Skeletal muscle tissue (tissue), 4 donors: ENCODE results near the gene IP6K1. TPM values are rescaled to one million over a fixed set of nuclear protein-coding genes. Genes with fewer than 3 reads are reported as not detected.
"Not testable (repeated sequence)": the region's sequence is repeated elsewhere in the genome, so short reads cannot be mapped to it uniquely, and the experiment has no call there.

Experiments used
- H3K27ac ChIP-seq: one replicate; pipeline ENCODE4 v1.7.0; 2013; ENCODE audit warnings: mild to moderate bottlenecking, low read depth, low read length, inconsistent platforms
- H3K27me3 ChIP-seq, 3 donors: one replicate each; pipeline ENCODE4 v1.7.0; 2013; ENCODE audit warnings: low read length in 3 of 3; ENCODE audit not compliant: control insufficient read depth in 3 of 3, insufficient read depth in 3 of 3
- H3K36me3 ChIP-seq, 3 donors: one replicate each; pipeline ENCODE4 v1.7.0; 2013; ENCODE audit warnings: low read length in 3 of 3; ENCODE audit not compliant: control insufficient read depth in 3 of 3, insufficient read depth in 3 of 3
- H3K4me1 ChIP-seq, 3 donors: one replicate each; pipeline ENCODE4 v1.7.0; 2013; ENCODE audit warnings: low read length in 3 of 3, mild to moderate bottlenecking in 3 of 3; ENCODE audit not compliant: control insufficient read depth in 3 of 3, insufficient read depth in 3 of 3
- H3K4me3 ChIP-seq, 3 donors: one replicate each; pipeline ENCODE4 v1.7.0; 2013; ENCODE audit warnings: low read length in 3 of 3
- H3K9ac ChIP-seq, 3 donors: one replicate each; pipeline ENCODE4 v1.7.0; 2013; ENCODE audit warnings: low read length in 3 of 3, mild to moderate bottlenecking in 3 of 3, moderate library complexity in 2 of 3, low read depth in 1 of 3
- H3K9me3 ChIP-seq, 3 donors: one replicate each; pipeline ENCODE4 v1.7.0; 2013; ENCODE audit warnings: low read length in 3 of 3; ENCODE audit not compliant: control insufficient read depth in 3 of 3
- total RNA-seq: library from RNA; depleted of rRNA; stranded (reverse); fragments of >200 nt; gene quantifications from one replicate; pipeline ENCODE4 v1.2.3, GENCODE V29; 2014
- donor health status: Osteomylitis.

Gene IP6K1
- total RNA-seq, 1 donor from 2014 or later: 23.5 TPM

- peaks cover 50 to 77% (median 56%) of the 10 kb centered on the region in 3 donors for H3K4me1 ChIP-seq
- H3K9me3 ChIP-seq, H3K27me3 ChIP-seq: not testable (repeated sequence)
- peak overlapping the region in 2 of 3 donors; percentile 29 to 31 for H3K4me3 ChIP-seq
- H3K9ac ChIP-seq: peak overlapping the region; percentile 48 to 77 (median 71)
- peaks cover 21 to 27% (median 21%) of the 10 kb centered on the region in 3 donors for H3K36me3 ChIP-seq
- H3K27ac ChIP-seq: peak overlapping the region; percentile 94
Measured at GRCh38 chr3:49694409-49695070, 91.8 kb downstream of the IP6K1 start.

GRCh38 chr3:49691481-49691880 is 94.9 kb downstream of the IP6K1 start:
- Histone ChIP-seq H3K9ac (peak overlapping the region in 2 of 3 donors; percentile 48 to 62), H3K4me1 (peaks cover 45 to 70% (median 57%) of the 10 kb centered on the region in 3 donors), H3K4me3 (peak overlapping the region in 2 of 3 donors; percentile 9 to 41)
- not testable (repeated sequence) for H3K36me3 ChIP-seq, H3K9me3 ChIP-seq, H3K27ac ChIP-seq, H3K27me3 ChIP-seq

GRCh38 chr3:49690856-49691255 is 95.5 kb downstream of the IP6K1 start:
- not testable (repeated sequence) for H3K27me3 ChIP-seq, H3K9me3 ChIP-seq, H3K27ac ChIP-seq, H3K36me3 ChIP-seq
- peaks cover 43 to 65% (median 53%) of the 10 kb centered on the region in 3 donors for H3K4me1 ChIP-seq
- peak overlapping the region in 1 of 3 donors; percentile 97 for H3K9ac ChIP-seq
- peak overlapping the region in 2 of 3 donors; percentile 27 to 97 for H3K4me3 ChIP-seq

- not testable (repeated sequence) for H3K36me3 ChIP-seq, H3K9me3 ChIP-seq, H3K27me3 ChIP-seq
- Histone ChIP-seq H3K4me3 (peak overlapping the region; percentile 91 to 97 (median 93)), H3K4me1 (peaks cover 41 to 57% (median 47%) of the 10 kb centered on the region in 3 donors), H3K27ac (peak overlapping the region; percentile 85), H3K9ac (peak overlapping the region; percentile 88 to 97 (median 95))
Measured at GRCh38 chr3:49689908-49690624, 96.3 kb downstream of the IP6K1 start.

GRCh38 chr3:49689046-49689907 is 97.1 kb downstream of the IP6K1 start, which contains the start of the genes MST1 and RNF123:
MST1 (minus strand) TSS chr3:49689474; CDS start chr3:49688691, 783 bp downstream.
RNF123 (plus strand) TSS chr3:49689557; CDS start chr3:49691166, 1,609 bp downstream.
- H3K36me3 ChIP-seq: peaks cover 3 to 6% (median 4%) of the 10 kb centered on the region in 3 donors
- H3K4me1 ChIP-seq: peaks cover 36 to 50% (median 41%) of the 10 kb centered on the region in 3 donors
- peak within 1 kb of the TSS; percentile 85 for H3K27ac ChIP-seq

GRCh38 chr3:49688338-49689045 is 97.8 kb downstream of the IP6K1 start:
- H3K27ac ChIP-seq: peak overlapping the region; percentile 85
- H3K9me3 ChIP-seq, H3K27me3 ChIP-seq: not testable (repeated sequence)
- peak overlapping the region; percentile 91 to 97 (median 93) for H3K4me3 ChIP-seq
- peaks cover 30 to 46% (median 37%) of the 10 kb centered on the region in 3 donors for H3K4me1 ChIP-seq
- peak overlapping the region; percentile 88 to 97 (median 95) for H3K9ac ChIP-seq
- peaks cover 7 to 13% (median 10%) of the 10 kb centered on the region in 3 donors for H3K36me3 ChIP-seq

More at GRCh38 chr3:49689046-49689907, 97.1 kb downstream of the IP6K1 start, which contains the start of the genes MST1 and RNF123:
- peak within 1 kb of the TSS; percentile 91 to 97 (median 93) for H3K4me3 ChIP-seq
- H3K27me3 ChIP-seq: no peaks in the 10 kb centered on the region
- no peaks in the 10 kb centered on the region for H3K9me3 ChIP-seq
- H3K9ac ChIP-seq: peak within 1 kb of the TSS; percentile 88 to 97 (median 95)

GRCh38 chr3:49687424-49687795 is 98.9 kb downstream of the IP6K1 start:
- H3K9me3 ChIP-seq: not testable (repeated sequence)

GRCh38 chr3:49686769-49687423 is 99.4 kb downstream of the IP6K1 start:
- Histone ChIP-seq H3K4me3 (peak overlapping the region; percentile 35 to 38 (median 36)), H3K36me3 (peaks cover 23 to 29% (median 23%) of the 10 kb centered on the region in 3 donors), H3K9ac (peak overlapping the region in 1 of 3 donors; percentile 45), H3K4me1 (peaks cover 29 to 42% (median 36%) of the 10 kb centered on the region in 3 donors)
- H3K27me3 ChIP-seq, H3K27ac ChIP-seq, H3K9me3 ChIP-seq: not testable (repeated sequence)

More at GRCh38 chr3:49687424-49687795, 98.9 kb downstream of the IP6K1 start:
- not testable (repeated sequence) for H3K27ac ChIP-seq, H3K27me3 ChIP-seq, H3K4me3 ChIP-seq, H3K9ac ChIP-seq
- Histone ChIP-seq H3K36me3 (peaks cover 18 to 24% (median 20%) of the 10 kb centered on the region in 3 donors), H3K4me1 (peaks cover 29 to 43% (median 36%) of the 10 kb centered on the region in 3 donors)
